K562 (cell line): Measurements from ENCODE around the gene ARHGEF10L. TPM values are rescaled to one million over a fixed set of nuclear protein-coding genes. Genes with fewer than 3 reads are reported as not detected.

Experiments
- ATAC-seq: fragments of 200-7000 bp; cut with Tn5 transposase; 3 replicates; pipeline ENCODE4 v1.9.1; 2020; ENCODE audit warnings: moderate library complexity
- BruUV-seq: library from RNA; stranded (reverse); fragments of 400-500 nt; replicated peaks from 2 replicates; lab custom pipeline; 2021; lab: Mats Ljungman, UMichigan
- CTCF ChIA-PET: fragments of 300-600 bp; formaldehyde crosslinking; extraction: SDS; loops from one replicate; lab custom pipeline; 2021; ENCODE audit warnings: low intra/inter-chr PET ratio; lab: Yijun Ruan, JAX
- POLR2A ChIA-PET: fragments of 300-600, 350-650 bp; sonication (Branson Sonifier 250); formaldehyde crosslinking; extraction: SDS; loops from one replicate; lab custom pipeline; 2021; ENCODE audit warnings: antibody characterized with exemption, inconsistent platforms; lab: Yijun Ruan, JAX
- DNase-seq, 4 experiments: peaks; one replicate each; pipeline versions ENCODE4 v3.0.0 to v3.0.0-alpha.2; 2011 to 2018; ENCODE audit warnings: low spot score in 3 of 4, mixed read lengths in 3 of 4; ENCODE audit errors: extremely low read depth in 1 of 4
- FAIRE-seq: peaks from 2 replicates; lab custom pipeline; 2011; peaks lifted over from hg19 to GRCh38; lab: Jason Lieb, UNC
- H2AFZ ChIP-seq: 2 replicates; pipeline ENCODE4 v1.6.0; 2011; ENCODE audit warnings: low read depth, low read length, control low read depth, inconsistent platforms
- H3K27ac ChIP-seq: fragments of 200-600 bp; 3 replicates; pipeline ENCODE4 v1.8.0; 2011; ENCODE audit warnings: low read depth, mild to moderate bottlenecking, control low read depth, inconsistent platforms, low read length, moderate library complexity, mixed read lengths; ENCODE audit errors: extremely low read depth
- H3K27me3 ChIP-seq, 2 experiments: fragments of 300-600 bp in 1 of 2; 2 replicates in 1 of 2; 3 replicates in 1 of 2; pipeline versions ENCODE4 v1.6.0 to v1.8.0; 2011; ENCODE audit warnings: inconsistent platforms in 2 of 2, low read length in 2 of 2, mild to moderate bottlenecking in 1 of 2, mixed read lengths in 1 of 2, moderate library complexity in 1 of 2; ENCODE audit not compliant: control insufficient read depth in 2 of 2, insufficient read depth in 2 of 2
- H3K36me3 ChIP-seq: fragments of 300-600 bp; 3 replicates; pipeline ENCODE4 v1.8.0; 2011; ENCODE audit warnings: mild to moderate bottlenecking, low read length, inconsistent platforms; ENCODE audit not compliant: control insufficient read depth, insufficient read depth
- H3K4me1 ChIP-seq, 2 experiments: fragments of 200-600 bp in 1 of 2; replicated peaks in 1 of 2; 2 replicates in 1 of 2; 3 replicates in 1 of 2; pipeline versions ENCODE4 v1.5.1 to v1.8.0; 2011; ENCODE audit warnings: inconsistent platforms in 2 of 2, low read length in 2 of 2, mild to moderate bottlenecking in 1 of 2, mixed read lengths in 1 of 2, moderate library complexity in 1 of 2; ENCODE audit not compliant: control insufficient read depth in 2 of 2, insufficient read depth in 2 of 2
- H3K4me2 ChIP-seq: 2 replicates; pipeline ENCODE4 v1.6.1; 2011; ENCODE audit warnings: low read length, control low read depth, inconsistent platforms, mixed read lengths; ENCODE audit not compliant: insufficient read depth
- H3K4me3 ChIP-seq: fragments of 200-600 bp; sonication (generic), shearing (Covaris generic); 2 replicates; pipeline ENCODE4 v1.5.1; 2016; ENCODE audit warnings: control low read depth, inconsistent platforms
- H3K79me2 ChIP-seq: fragments of 200-600 bp; 3 replicates; pipeline ENCODE4 v1.8.0; 2011; ENCODE audit warnings: low read length, inconsistent platforms; ENCODE audit not compliant: control insufficient read depth, insufficient read depth
- H3K9ac ChIP-seq, 2 experiments: 2 replicates each; pipeline versions ENCODE4 v1.6.0 to v1.6.1; 2011; ENCODE audit warnings: low read depth in 2 of 2, low read length in 2 of 2, control low read depth in 1 of 2, inconsistent platforms in 1 of 2, mild to moderate bottlenecking in 1 of 2, mixed read lengths in 1 of 2; ENCODE audit not compliant: insufficient read depth in 1 of 2
- H3K9me1 ChIP-seq: one replicate; pipeline ENCODE4 v1.6.0; 2011; ENCODE audit warnings: inconsistent platforms, mild to moderate bottlenecking, low read length, moderate library complexity; ENCODE audit not compliant: control insufficient read depth, insufficient read depth
- H3K9me3 ChIP-seq: replicated peaks from 2 replicates; pipeline ENCODE4 v1.5.1; 2011; ENCODE audit warnings: low read depth, low read length, inconsistent platforms; ENCODE audit not compliant: control insufficient read depth, insufficient read depth
- H4K20me1 ChIP-seq: replicated peaks from 2 replicates; pipeline ENCODE4 v1.6.1; 2011; ENCODE audit warnings: low read length, inconsistent platforms, mixed read lengths; ENCODE audit not compliant: control insufficient read depth, insufficient read depth
- ATF7 ChIP-seq: fragments of 450-650 bp; IDR thresholded peaks from 2 replicates; pipeline ENCODE4 v1.7.1; 2014; ENCODE audit warnings: mild to moderate bottlenecking, moderate library complexity
- MAFK ChIP-seq: IDR thresholded peaks from 2 replicates; pipeline ENCODE4 v1.6.1; 2011; ENCODE audit warnings: low read length, improper control_type of control experiment
- NCOA6 ChIP-seq: fragments of 450-650 bp; IDR thresholded peaks from 2 replicates; pipeline ENCODE4 v1.6.1; 2017; ENCODE audit warnings: mild to moderate bottlenecking
- PHB2 ChIP-seq: fragments of 450-650 bp; IDR thresholded peaks from 2 replicates; pipeline ENCODE4 v1.6.1; 2017; ENCODE audit warnings: low read depth
- PPARD ChIP-seq: fragments of 250-450 bp; sonication (Bioruptor Pico); IDR thresholded peaks from 2 replicates; pipeline ENCODE4 v1.8.0; 2022; ENCODE audit warnings: inconsistent platforms, mild to moderate bottlenecking, moderate library complexity
- TBP ChIP-seq: optimal IDR thresholded peaks from 2 replicates; pipeline ENCODE3; 2011; ENCODE audit warnings: low read depth, low read length, improper control_type of control experiment
- TEAD4 ChIP-seq, 2 experiments: sonication (generic) in 1 of 2; formaldehyde crosslinking in 1 of 2; IDR thresholded peaks; 2 replicates each; pipeline versions ENCODE4 v1.6.1 to v1.8.0; 2012 to 2022; ENCODE audit warnings: borderline replicate concordance in 1 of 2, inconsistent platforms in 1 of 2, low read length in 1 of 2, mild to moderate bottlenecking in 1 of 2, missing genetic modification reagents in 1 of 2
- WGBS: fragments of 100-300 bp; shearing (Covaris generic); methylation state at CpG from one replicate; pipeline ENCODE4 v1.1.6; 2016; ENCODE audit warnings: low coverage, mixed read lengths; ENCODE audit not compliant: insufficient coverage; ENCODE audit errors: missing lambda C conversion rate; 5-methylcytosine and 5-hydroxymethylcytosine counted together
- in situ Hi-C: fragments of 300-500 bp; cut with MboI; formaldehyde crosslinking; loops from 4 replicates; pipeline ENCODE4 v1.15.0; 2018; ENCODE audit warnings: inconsistent platforms, mixed read lengths
- intact Hi-C: fragments of 100-400 bp; cut with micrococcal nuclease; formaldehyde crosslinking; loops from 2 replicates; pipeline ENCODE4 v1.14.2; 2022
- polyA plus RNA-seq, 8 experiments: library from polyadenylated mRNA; depleted of rRNA in 4 of 8; stranded (reverse) in 5 of 8; unstranded in 3 of 8; fragments of >200 nt; fragmentation: Nextera tagmentation in 2 of 8; fragmentation: Illumina TruSeq in 1 of 8; extraction: Ambion mirVana in 2 of 8; extraction: Trizol in 1 of 8; gene quantifications; 2 replicates each; pipeline versions ENCODE4 v1.2.1 to v1.2.3, GENCODE V29; 2011 to 2014; ENCODE audit warnings: inconsistent platforms in 1 of 8, missing spikeins in 1 of 8
- total RNA-seq, 7 experiments: library from RNA; depleted of rRNA in 6 of 7; stranded (reverse); fragments of >200 nt in 6 of 7; fragmentation: Illumina TruSeq in 2 of 7; extraction: Trizol in 2 of 7; gene quantifications; 2 replicates each; pipeline versions ENCODE4 v1.2.1 to v1.2.3, GENCODE V29; 2011 to 2021; ENCODE audit warnings: low replicate concordance in 1 of 7
- TF ChIP-seq, protein P1 (sequence below): fragments of 250-450 bp; sonication (Bioruptor Pico); IDR thresholded peaks from 2 replicates; pipeline ENCODE4 v1.5.0; 2021; ENCODE audit warnings: mild to moderate bottlenecking, borderline replicate concordance
- TF ChIP-seq, protein P2 (sequence below): fragments of 250-450 bp; sonication (Bioruptor Pico); IDR thresholded peaks from 2 replicates; pipeline ENCODE4 v1.5.1; 2021; ENCODE audit warnings: mild to moderate bottlenecking
- TF ChIP-seq, protein P3 (sequence below): fragments of 450-650 bp; formaldehyde crosslinking; IDR thresholded peaks from 2 replicates; pipeline ENCODE4 v1.4.0; 2020; ENCODE audit warnings: mild to moderate bottlenecking, moderate library complexity

ARHGEF10L gene
- total and polyA plus RNA-seq, 9 of the 15 experiments (the other 6 are each of a cell fraction or from before 2014, with no cell fraction given): 0.09 to 0.13 TPM; not detected in 7

- TF ChIP-seq MAFK: no peak
- TF ChIP-seq, all 486 proteins: peak for 2
Measured at GRCh38 chr1:17572264-17572985, 32.9 kb downstream of the ARHGEF10L start (continued).

DNA sequence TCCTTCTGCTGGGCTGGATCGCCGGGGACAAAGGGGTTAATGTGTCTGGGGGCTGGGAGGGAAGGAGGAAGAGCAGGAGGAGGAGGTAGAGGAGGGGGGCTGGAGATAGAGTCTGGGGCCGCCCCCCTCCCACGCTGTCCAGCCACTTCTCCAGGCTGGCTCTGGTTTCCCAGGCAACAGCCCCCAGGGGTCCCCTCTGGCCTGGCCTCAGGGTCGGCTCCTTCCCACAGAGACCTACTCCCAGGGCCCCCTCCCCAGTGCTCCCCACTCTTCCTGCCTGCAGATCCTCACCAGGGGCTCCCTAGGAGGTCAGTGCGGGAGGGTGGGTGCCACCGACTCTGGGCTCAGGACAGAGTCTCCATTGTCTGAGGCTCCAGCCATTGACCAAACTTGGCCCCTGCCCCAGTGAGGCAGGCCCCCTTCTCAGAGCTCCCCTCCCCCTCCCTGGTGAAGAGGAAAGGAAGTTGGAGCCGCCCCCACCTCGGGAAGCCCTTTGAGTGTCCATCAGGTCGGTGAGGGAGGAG lies 34.1 kb downstream of the ARHGEF10L start:
- Histone ChIP-seq H3K4me3 (no peak overlapping the region), H3K79me2 (no peaks in the 10 kb centered on the region), H4K20me1 (peaks cover 28% of the 10 kb centered on the region; the same call in 1 of the 2 replicates), H3K4me1 (peaks cover 6 to 10% of the 10 kb centered on the region in 2 experiments; a peak in 4 of 5 replicates), H3K9me3 (no peaks in the 10 kb centered on the region), H3K27me3 (peaks cover 10 to 59% of the 10 kb centered on the region in 2 experiments; a peak in 4 of 5 replicates), H2AFZ (no peak overlapping the region), H3K9ac (no peak overlapping the region), H3K9me1 (no peaks in the 10 kb centered on the region), H3K36me3 (no peaks in the 10 kb centered on the region), H3K4me2 (no peak overlapping the region), H3K27ac (no peak overlapping the region)
- ChIA-PET POLR2A (interaction anchor here (0.6 to 0.9 kb wide), 3 partner anchors 12 to 130 kb away, joined by 3 to 4 read pairs (median 3); no protein-coding TSS in a partner anchor), CTCF (no interaction called here)
- no TSS peak for BruUV-seq
- intact Hi-C loops: no loop called here
- in situ Hi-C loops: no loop called here
- DNase-seq: no peak
- WGBS: 0% methylated on average over 9 of the region's 10 CpGs
- no peak for ATAC-seq
- FAIRE-seq: no peak
- TF ChIP-seq, protein P1, sequence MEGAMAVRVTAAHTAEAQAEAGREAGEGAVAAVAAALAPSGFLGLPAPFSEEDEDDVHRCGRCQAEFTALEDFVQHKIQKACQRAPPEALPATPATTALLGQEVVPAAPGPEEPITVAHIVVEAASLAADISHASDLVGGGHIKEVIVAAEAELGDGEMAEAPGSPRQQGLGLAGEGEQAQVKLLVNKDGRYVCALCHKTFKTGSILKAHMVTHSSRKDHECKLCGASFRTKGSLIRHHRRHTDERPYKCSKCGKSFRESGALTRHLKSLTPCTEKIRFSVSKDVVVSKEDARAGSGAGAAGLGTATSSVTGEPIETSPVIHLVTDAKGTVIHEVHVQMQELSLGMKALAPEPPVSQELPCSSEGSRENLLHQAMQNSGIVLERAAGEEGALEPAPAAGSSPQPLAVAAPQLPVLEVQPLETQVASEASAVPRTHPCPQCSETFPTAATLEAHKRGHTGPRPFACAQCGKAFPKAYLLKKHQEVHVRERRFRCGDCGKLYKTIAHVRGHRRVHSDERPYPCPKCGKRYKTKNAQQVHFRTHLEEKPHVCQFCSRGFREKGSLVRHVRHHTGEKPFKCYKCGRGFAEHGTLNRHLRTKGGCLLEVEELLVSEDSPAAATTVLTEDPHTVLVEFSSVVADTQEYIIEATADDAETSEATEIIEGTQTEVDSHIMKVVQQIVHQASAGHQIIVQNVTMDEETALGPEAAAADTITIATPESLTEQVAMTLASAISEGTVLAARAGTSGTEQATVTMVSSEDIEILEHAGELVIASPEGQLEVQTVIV: no peak
- TF ChIP-seq TBP (no peak), PPARD (CRISPR knock-in tag) (no peak), ATF7 (no peak), PHB2 (no peak), TEAD4 (IDR thresholded peaks at IDR 0.05; ENCODE audit: low read length) (no peak), TEAD4 (CRISPR knock-in tag; IDR thresholded peaks at IDR 0.05; ENCODE audit: borderline replicate concordance) (no peak), NCOA6 (no peak)
- TF ChIP-seq, protein P2, sequence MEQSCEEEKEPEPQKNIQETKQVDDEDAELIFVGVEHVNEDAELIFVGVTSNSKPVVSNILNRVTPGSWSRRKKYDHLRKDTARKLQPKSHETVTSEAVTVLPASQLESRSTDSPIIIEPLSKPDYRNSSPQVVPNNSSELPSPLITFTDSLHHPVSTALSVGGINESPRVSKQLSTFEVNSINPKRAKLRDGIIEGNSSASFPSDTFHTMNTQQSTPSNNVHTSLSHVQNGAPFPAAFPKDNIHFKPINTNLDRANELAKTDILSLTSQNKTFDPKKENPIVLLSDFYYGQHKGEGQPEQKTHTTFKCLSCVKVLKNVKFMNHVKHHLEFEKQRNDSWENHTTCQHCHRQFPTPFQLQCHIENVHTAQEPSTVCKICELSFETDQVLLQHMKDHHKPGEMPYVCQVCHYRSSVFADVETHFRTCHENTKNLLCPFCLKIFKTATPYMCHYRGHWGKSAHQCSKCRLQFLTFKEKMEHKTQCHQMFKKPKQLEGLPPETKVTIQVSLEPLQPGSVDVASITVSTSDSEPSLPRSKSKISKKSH (CRISPR knock-in tag): no peak
- TF ChIP-seq, protein P3, sequence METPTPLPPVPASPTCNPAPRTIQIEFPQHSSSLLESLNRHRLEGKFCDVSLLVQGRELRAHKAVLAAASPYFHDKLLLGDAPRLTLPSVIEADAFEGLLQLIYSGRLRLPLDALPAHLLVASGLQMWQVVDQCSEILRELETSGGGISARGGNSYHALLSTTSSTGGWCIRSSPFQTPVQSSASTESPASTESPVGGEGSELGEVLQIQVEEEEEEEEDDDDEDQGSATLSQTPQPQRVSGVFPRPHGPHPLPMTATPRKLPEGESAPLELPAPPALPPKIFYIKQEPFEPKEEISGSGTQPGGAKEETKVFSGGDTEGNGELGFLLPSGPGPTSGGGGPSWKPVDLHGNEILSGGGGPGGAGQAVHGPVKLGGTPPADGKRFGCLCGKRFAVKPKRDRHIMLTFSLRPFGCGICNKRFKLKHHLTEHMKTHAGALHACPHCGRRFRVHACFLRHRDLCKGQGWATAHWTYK (CRISPR knock-in tag): no peak
